H1 (cell line): ENCODE results near the gene COL21A1. TPM values are rescaled to one million over a fixed set of nuclear protein-coding genes. Genes with fewer than 3 reads are reported as not detected.

ENCODE experiments used
- CTCF ChIA-PET: fragments of 300-600 bp; sonication (Branson Sonifier 250); formaldehyde crosslinking; loops from one replicate; lab custom pipeline; 2021; ENCODE audit not compliant: partially characterized antibody; lab: Charles Lee
- POLR2A ChIA-PET: fragments of 300-600 bp; sonication (Branson Sonifier 250); formaldehyde crosslinking; loops from one replicate; lab custom pipeline; 2021; ENCODE audit warnings: inconsistent platforms; ENCODE audit not compliant: partially characterized antibody; lab: Charles Lee
- DNase-seq, 2 experiments: peaks; one replicate each; pipeline versions ENCODE4 v3.0.0 to v3.0.0-alpha.2; 2010 to 2022; ENCODE audit warnings: low spot score in 2 of 2, low read depth in 1 of 2, mixed read lengths in 1 of 2
- FAIRE-seq: peaks from 2 replicates; lab custom pipeline; 2011; peaks lifted over from hg19 to GRCh38; lab: Jason Lieb, UNC
- H2AFZ ChIP-seq: 2 replicates; pipeline ENCODE4 v1.8.1; 2012; ENCODE audit warnings: low read length, inconsistent platforms
- H2AK5ac ChIP-seq: 2 replicates; pipeline ENCODE4 v1.6.1; 2013; ENCODE audit warnings: low read depth, low read length
- H2BK120ac ChIP-seq: replicated peaks from 2 replicates; pipeline ENCODE3; 2013; ENCODE audit warnings: low read depth, low read length, inconsistent platforms
- H2BK12ac ChIP-seq: 2 replicates; pipeline ENCODE4 v1.6.1; 2013; ENCODE audit warnings: low read depth, low read length
- H2BK15ac ChIP-seq: 2 replicates; pipeline ENCODE4 v1.6.1; 2013; ENCODE audit warnings: low read length
- H2BK20ac ChIP-seq: 2 replicates; pipeline ENCODE4 v1.6.1; 2013; ENCODE audit warnings: low read length
- H2BK5ac ChIP-seq: 2 replicates; pipeline ENCODE4 v1.6.1; 2013; ENCODE audit warnings: low read depth, low read length
- H3K14ac ChIP-seq: 2 replicates; pipeline ENCODE4 v1.6.1; 2013; ENCODE audit warnings: inconsistent platforms; ENCODE audit not compliant: insufficient read length
- H3K18ac ChIP-seq: 2 replicates; pipeline ENCODE4 v1.6.1; 2013; ENCODE audit warnings: low read length; ENCODE audit errors: extremely low read depth
- H3K23ac ChIP-seq: 2 replicates; pipeline ENCODE4 v1.6.1; 2013; ENCODE audit warnings: inconsistent platforms; ENCODE audit not compliant: insufficient read length
- H3K23me2 ChIP-seq: 2 replicates; pipeline ENCODE4 v1.6.1; 2013; ENCODE audit warnings: low read depth, low read length
- H3K27ac ChIP-seq: 2 replicates; pipeline ENCODE4 v1.6.1; 2011; ENCODE audit warnings: low read depth, low read length, inconsistent platforms
- H3K27me3 ChIP-seq, 4 experiments: replicated peaks in 1 of 4; 1 replicate in 1 of 4; 2 replicates in 3 of 4; pipeline versions ENCODE4 v1.6.1 to v1.8.1; 2011 to 2013; ENCODE audit warnings: low read length in 3 of 4, mild to moderate bottlenecking in 3 of 4, inconsistent platforms in 2 of 4, mixed read lengths in 2 of 4, moderate library complexity in 1 of 4; ENCODE audit not compliant: control insufficient read depth in 3 of 4, insufficient read depth in 3 of 4; ENCODE audit errors: extremely low read depth in 1 of 4
- H3K36me3 ChIP-seq, 4 experiments: 2 replicates each; pipeline versions ENCODE4 v1.6.1 to v1.8.1; 2011 to 2013; ENCODE audit warnings: mild to moderate bottlenecking in 4 of 4, low read length in 3 of 4, moderate library complexity in 2 of 4, control low read depth in 1 of 4, inconsistent platforms in 1 of 4; ENCODE audit not compliant: insufficient read depth in 4 of 4, control insufficient read depth in 2 of 4
- H3K4ac ChIP-seq: replicated peaks from 2 replicates; pipeline ENCODE3; 2013; ENCODE audit warnings: low read length, low read depth, mixed read lengths, inconsistent platforms; ENCODE audit not compliant: insufficient read length
- H3K4me1 ChIP-seq, 4 experiments: replicated peaks in 1 of 4; 1 replicate in 1 of 4; 2 replicates in 3 of 4; pipeline versions ENCODE4 v1.6.1 to v1.8.1; 2011 to 2013; ENCODE audit warnings: low read length in 3 of 4, inconsistent platforms in 2 of 4, mixed read lengths in 1 of 4; ENCODE audit not compliant: insufficient read depth in 4 of 4, control insufficient read depth in 3 of 4
- H3K4me2 ChIP-seq, 2 experiments: 2 replicates each; pipeline versions ENCODE4 v1.6.1 to v1.8.1; 2011 to 2013; ENCODE audit warnings: low read depth in 2 of 2, low read length in 2 of 2, control low read depth in 1 of 2, inconsistent platforms in 1 of 2, mild to moderate bottlenecking in 1 of 2; ENCODE audit not compliant: insufficient read depth in 1 of 2
- H3K4me3 ChIP-seq, 4 experiments: fragments of 200-600, 300-600 bp in 1 of 4; sonication (generic), shearing (Covaris generic), sonication (Bioruptor Twin) in 1 of 4; 2 replicates each; pipeline versions ENCODE4 v1.5.1 to v1.8.1; 2011 to 2016; ENCODE audit warnings: low read length in 4 of 4, low read depth in 3 of 4, control low read depth in 2 of 4, inconsistent platforms in 2 of 4, mild to moderate bottlenecking in 2 of 4, mixed read lengths in 1 of 4, moderate library complexity in 1 of 4; ENCODE audit not compliant: insufficient read depth in 2 of 4; ENCODE audit errors: extremely low read depth in 1 of 4
- H3K56ac ChIP-seq: replicated peaks from 2 replicates; pipeline ENCODE3; 2013; ENCODE audit warnings: low read depth, mild to moderate bottlenecking, mixed read lengths, low read length, inconsistent platforms; ENCODE audit not compliant: insufficient read length
- H3K79me1 ChIP-seq: 2 replicates; pipeline ENCODE4 v1.6.1; 2013; ENCODE audit warnings: low read depth, low read length, control low read depth
- H3K79me2 ChIP-seq, 2 experiments: 2 replicates each; pipeline versions ENCODE4 v1.6.1 to v1.8.1; 2012 to 2013; ENCODE audit warnings: low read length in 2 of 2, mild to moderate bottlenecking in 2 of 2, inconsistent platforms in 1 of 2; ENCODE audit not compliant: insufficient read depth in 2 of 2, control insufficient read depth in 1 of 2
- H3K9ac ChIP-seq, 4 experiments: replicated peaks in 1 of 4; 1 replicate in 1 of 4; 2 replicates in 3 of 4; pipeline versions ENCODE4 v1.6.1 to v1.8.1; 2011 to 2013; ENCODE audit warnings: low read depth in 3 of 4, low read length in 3 of 4, control low read depth in 2 of 4, mild to moderate bottlenecking in 2 of 4, moderate library complexity in 2 of 4, inconsistent platforms in 1 of 4; ENCODE audit errors: extremely low read depth in 1 of 4
- H3K9me3 ChIP-seq, 2 experiments: 2 replicates each; pipeline versions ENCODE4 v1.6.1 to v1.8.1; 2012 to 2013; ENCODE audit warnings: mild to moderate bottlenecking in 2 of 2, moderate library complexity in 2 of 2, control low read depth in 1 of 2, inconsistent platforms in 1 of 2, low read depth in 1 of 2, low read length in 1 of 2, mixed read lengths in 1 of 2; ENCODE audit not compliant: insufficient read depth in 2 of 2
- H4K20me1 ChIP-seq, 2 experiments: replicated peaks in 1 of 2; 2 replicates each; pipeline versions ENCODE3 to v1.8.1; 2011 to 2013; ENCODE audit warnings: inconsistent platforms in 2 of 2, low read length in 2 of 2, mild to moderate bottlenecking in 1 of 2; ENCODE audit not compliant: insufficient read depth in 2 of 2, control insufficient read depth in 1 of 2
- H4K5ac ChIP-seq: 2 replicates; pipeline ENCODE4 v1.6.1; 2013; ENCODE audit warnings: low read length, low read depth, mixed read lengths, inconsistent platforms; ENCODE audit not compliant: insufficient read length
- H4K8ac ChIP-seq: 2 replicates; pipeline ENCODE4 v1.8.0; 2013; ENCODE audit warnings: mild to moderate bottlenecking, moderate library complexity, low read length, inconsistent platforms; ENCODE audit not compliant: insufficient read depth; ENCODE audit errors: extremely low read depth
- H4K91ac ChIP-seq: replicated peaks from 2 replicates; pipeline ENCODE3; 2013; ENCODE audit warnings: low read length, mixed read lengths, inconsistent platforms; ENCODE audit not compliant: insufficient read length
- BACH1 ChIP-seq: IDR thresholded peaks from 2 replicates; pipeline ENCODE4 v1.6.1; 2012; ENCODE audit warnings: low read length, improper control_type of control experiment
- CEBPB ChIP-seq: IDR thresholded peaks from 2 replicates; pipeline ENCODE4 v1.6.1; 2012; ENCODE audit warnings: low read depth, low read length
- CHD1 ChIP-seq: IDR thresholded peaks from 2 replicates; pipeline ENCODE4 v1.6.1; 2012; ENCODE audit warnings: low read depth, low read length, improper control_type of control experiment
- EP300 ChIP-seq, 2 experiments: IDR thresholded peaks; 1 replicate in 1 of 2; 2 replicates in 1 of 2; pipeline ENCODE4 v1.6.1; 2011 to 2012; ENCODE audit warnings: low read depth in 2 of 2, low read length in 2 of 2, mild to moderate bottlenecking in 2 of 2, borderline replicate concordance in 1 of 2, inconsistent platforms in 1 of 2, moderate library complexity in 1 of 2
- POLR2AphosphoS5 ChIP-seq: IDR thresholded peaks from 2 replicates; pipeline ENCODE4 v1.6.1; 2011; ENCODE audit warnings: low read depth, low read length
- SUZ12 ChIP-seq: fragments of 200-600 bp; sonication (generic); IDR thresholded peaks from 2 replicates; pipeline ENCODE4 v1.6.1; 2012; ENCODE audit warnings: mild to moderate bottlenecking, inconsistent platforms, low read length, moderate library complexity, mixed read lengths
- WGBS, 2 experiments: shearing (Covaris generic) in 1 of 2; methylation state at CpG; one replicate each; pipeline versions ENCODE4 v1.1.6 to v1.1.7; 2013 to 2015; ENCODE audit warnings: low lambda C conversion rate in 2 of 2, mixed read lengths in 2 of 2, inconsistent platforms in 1 of 2, low coverage in 1 of 2, missing lambda C conversion rate in 1 of 2; ENCODE audit not compliant: insufficient replicate concordance in 2 of 2, insufficient coverage in 1 of 2, insufficient read length in 1 of 2; ENCODE audit errors: extremely low coverage in 1 of 2, missing lambda C conversion rate in 1 of 2; 5-methylcytosine and 5-hydroxymethylcytosine counted together
- polyA plus RNA-seq, 7 experiments: library from polyadenylated mRNA; depleted of rRNA in 3 of 7; stranded (reverse) in 5 of 7; unstranded in 2 of 7; fragments of >200 nt in 5 of 7; fragments of 200-250 nt in 2 of 7; gene quantifications; 1 replicate in 5 of 7; 2 replicates in 1 of 7; 4 replicates in 1 of 7; pipeline versions ENCODE4 v1.2.1 to v1.2.3, GENCODE V29; 2011 to 2013; ENCODE audit warnings: missing spikeins in 2 of 7, mixed read lengths in 2 of 7
- total RNA-seq: library from RNA; stranded (reverse); fragmentation: NEBNext Ultra II Directional; extraction: Animal tissue kit (Norgen Biotek cat#: 25700); gene quantifications from 2 replicates; pipeline ENCODE4 v1.2.1, GENCODE V29; 2021
- TF ChIP-seq, protein P1 (sequence below): IDR thresholded peaks from 2 replicates; pipeline ENCODE4 v1.6.1; 2012; ENCODE audit warnings: low read length, inconsistent platforms

Gene COL21A1
- total and polyA plus RNA-seq, 2 of the 8 experiments (the other 6 are each of a cell fraction or from before 2014, with no cell fraction given), result 1.6 to 3.4 TPM

DNA sequence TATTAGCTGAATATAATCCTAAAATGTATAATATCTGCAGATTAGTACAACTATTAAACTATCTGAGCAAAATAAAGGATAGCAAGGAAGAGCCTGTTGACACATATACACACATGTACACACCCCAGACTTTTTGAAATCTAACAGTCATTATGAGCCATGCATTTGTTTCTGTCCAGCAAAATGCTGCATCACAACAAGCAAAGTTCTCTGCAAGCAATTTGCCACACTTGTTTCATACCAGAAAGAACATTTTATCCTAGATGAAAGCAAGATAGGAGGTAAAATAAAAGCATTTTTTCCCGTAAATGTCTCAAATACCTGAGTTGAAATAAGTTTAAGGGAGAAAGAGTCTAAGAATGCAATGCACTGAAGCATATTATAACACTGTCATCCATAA lies 145.2 kb downstream of the COL21A1 start:
- H3K18ac ChIP-seq, result no peak overlapping the region
- TF ChIP-seq EP300 (IDR thresholded peaks at IDR 0.05; ENCODE audit: borderline replicate concordance in 1 of 2, low read depth in 2 of 2, low read length in 2 of 2), result no peak
- TF ChIP-seq CHD1, result no peak
- no peak for TF ChIP-seq CEBPB
- no peak for TF ChIP-seq BACH1
- TF ChIP-seq, protein P1, sequence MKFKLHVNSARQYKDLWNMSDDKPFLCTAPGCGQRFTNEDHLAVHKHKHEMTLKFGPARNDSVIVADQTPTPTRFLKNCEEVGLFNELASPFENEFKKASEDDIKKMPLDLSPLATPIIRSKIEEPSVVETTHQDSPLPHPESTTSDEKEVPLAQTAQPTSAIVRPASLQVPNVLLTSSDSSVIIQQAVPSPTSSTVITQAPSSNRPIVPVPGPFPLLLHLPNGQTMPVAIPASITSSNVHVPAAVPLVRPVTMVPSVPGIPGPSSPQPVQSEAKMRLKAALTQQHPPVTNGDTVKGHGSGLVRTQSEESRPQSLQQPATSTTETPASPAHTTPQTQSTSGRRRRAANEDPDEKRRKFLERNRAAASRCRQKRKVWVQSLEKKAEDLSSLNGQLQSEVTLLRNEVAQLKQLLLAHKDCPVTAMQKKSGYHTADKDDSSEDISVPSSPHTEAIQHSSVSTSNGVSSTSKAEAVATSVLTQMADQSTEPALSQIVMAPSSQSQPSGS, result no peak
- TF ChIP-seq POLR2AphosphoS5, result no peak
- TF ChIP-seq SUZ12, result no peak

More for the DNA sequence above, 145.2 kb downstream of the COL21A1 start:
- H2AK5ac ChIP-seq, result no peak overlapping the region
- no peaks in the 10 kb centered on the region for H3K9me3 ChIP-seq
- no peak overlapping the region for H3K9ac ChIP-seq
- no peak overlapping the region for H2AFZ ChIP-seq
- H2BK120ac ChIP-seq, result no peak overlapping the region
- no peaks in the 10 kb centered on the region for H3K4me1 ChIP-seq
- no peak overlapping the region for H3K23ac ChIP-seq
- H3K4ac ChIP-seq, result no peak overlapping the region
- no peak overlapping the region for H3K56ac ChIP-seq
- H3K79me2 ChIP-seq, result no peaks in the 10 kb centered on the region
- H2BK12ac ChIP-seq, result no peak overlapping the region
- no peaks in the 10 kb centered on the region for H3K36me3 ChIP-seq
- ChIA-PET POLR2A (no interaction called here), CTCF (interaction anchor here (0.6 kb wide), 1 partner anchor 137 kb away, joined by 3 read pairs; no protein-coding TSS in a partner anchor)
- no peaks in the 10 kb centered on the region for H3K23me2 ChIP-seq
- no peak overlapping the region for H3K4me3 ChIP-seq
- H4K5ac ChIP-seq, result no peak overlapping the region
- no peak overlapping the region for H2BK5ac ChIP-seq
- H3K4me2 ChIP-seq, result no peak overlapping the region
- H2BK20ac ChIP-seq, result no peak overlapping the region
- no peak overlapping the region for H4K8ac ChIP-seq
- H3K79me1 ChIP-seq, result no peaks in the 10 kb centered on the region
- no peak overlapping the region for H4K91ac ChIP-seq
- no peak overlapping the region for H3K14ac ChIP-seq
- 93% methylated on average over 1 of the region's 1 CpG; no CpG with 5 or more reads in 1 of the 2 experiments for WGBS, 2 experiments
- DNase-seq (no peak), FAIRE-seq (no peak)
- no peaks in the 10 kb centered on the region for H4K20me1 ChIP-seq
- no peak overlapping the region for H2BK15ac ChIP-seq
- no peak overlapping the region for H3K27ac ChIP-seq
- H3K27me3 ChIP-seq, result no peaks in the 10 kb centered on the region
